ENCODE data around the gene CD83.
"Not testable (repeated sequence)": the region's sequence is repeated elsewhere in the genome, so short reads cannot be mapped to it uniquely, and the experiment has no call there.

Gene CD83

DNA sequence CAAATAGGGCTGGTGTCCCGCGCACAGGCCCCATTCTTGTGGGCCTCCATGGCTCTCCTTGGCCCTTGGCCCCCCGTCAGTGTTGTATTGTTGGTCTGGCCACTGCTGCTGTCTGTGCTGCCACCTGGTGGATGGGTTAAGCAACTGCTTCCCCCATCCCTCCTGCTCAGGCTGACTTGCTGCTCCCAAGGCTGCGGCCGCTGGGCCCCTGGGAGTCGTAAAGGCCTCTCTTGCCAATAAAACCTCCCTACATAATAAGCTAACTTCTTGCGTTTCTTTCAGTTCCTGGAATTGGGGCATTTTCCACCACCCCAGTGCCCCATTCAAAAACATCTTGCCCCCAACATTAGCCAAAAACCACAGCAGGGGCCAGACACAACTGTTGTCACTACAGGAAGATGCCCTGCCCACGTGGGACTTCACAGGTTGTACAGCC lies 27.1 kb downstream of the CD83 start:
- no peaks in the 10 kb centered on the region for H3K27me3 ChIP-seq
- H3K4me2 ChIP-seq = peak overlapping the region in 4 of 11 experiments; percentile 6 to 32 (median 10); a peak in 5 of 22 replicates
- peaks cover 6 to 28% (median 17%) of the 10 kb centered on the region in 10 experiments; a peak in 18 of 20 replicates for H3K4me1 ChIP-seq
- H3K27ac ChIP-seq = no peak overlapping the region
- no peak overlapping the region for H3K9ac ChIP-seq
- TF ChIP-seq Cebpa-rat (IDR thresholded peaks at IDR 0.05) = no peak
- no peaks in the 10 kb centered on the region for H3K36me3 ChIP-seq
- H4K20me1 ChIP-seq = no peaks in the 10 kb centered on the region
- no peaks in the 10 kb centered on the region for H3K9me3 ChIP-seq (replicated peaks in 1 of 11)
- H3K4me3 ChIP-seq = no peak overlapping the region

DNA sequence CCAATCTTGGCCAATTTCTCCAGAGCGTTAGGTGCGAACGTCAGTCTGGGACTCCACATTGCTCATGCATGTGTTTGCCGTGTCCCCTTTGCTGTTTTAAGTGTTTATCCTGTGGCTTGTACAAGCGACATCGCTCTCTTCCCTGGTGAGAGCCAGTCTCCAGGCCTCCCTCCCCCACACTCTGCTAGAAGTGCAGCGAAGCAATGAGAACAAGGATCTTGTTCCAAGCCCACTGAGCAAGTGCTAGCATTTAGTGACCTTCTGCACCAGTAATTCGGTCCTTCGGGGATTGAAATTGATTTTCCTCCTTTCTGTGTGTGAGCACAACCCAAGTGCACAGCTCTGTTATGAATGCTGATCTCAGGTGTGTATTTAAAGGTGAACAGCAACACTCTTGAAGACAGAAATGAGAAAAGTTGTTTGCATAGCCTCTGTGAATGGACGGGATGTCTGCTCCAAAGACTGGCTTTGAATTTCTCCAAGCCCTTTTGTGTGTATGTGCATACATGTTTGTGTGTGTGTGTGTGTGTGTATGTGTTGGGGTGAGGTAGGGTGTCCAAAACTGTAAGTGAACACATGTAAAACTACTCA lies 29.0 kb downstream of the CD83 start:
- H3K27ac ChIP-seq = no peak overlapping the region
- H3K4me3 ChIP-seq = no peak overlapping the region
- peaks cover 6 to 30% (median 17%) of the 10 kb centered on the region in 10 experiments; a peak in 18 of 20 replicates for H3K4me1 ChIP-seq
- peaks cover 0 to 4% (median 0%) of the 10 kb centered on the region in 11 experiments; a peak in 1 of 22 replicates for H3K9me3 ChIP-seq (replicated peaks in 1 of 11)
- H3K4me2 ChIP-seq = peak overlapping the region in 4 of 11 experiments; percentile 8 to 45 (median 36); a peak in 5 of 22 replicates
- H4K20me1 ChIP-seq = no peaks in the 10 kb centered on the region
- H3K9ac ChIP-seq = no peak overlapping the region
- TF ChIP-seq Cebpa-rat (IDR thresholded peaks at IDR 0.05) = no peak
- no peaks in the 10 kb centered on the region for H3K36me3 ChIP-seq
- no peaks in the 10 kb centered on the region for H3K27me3 ChIP-seq

DNA sequence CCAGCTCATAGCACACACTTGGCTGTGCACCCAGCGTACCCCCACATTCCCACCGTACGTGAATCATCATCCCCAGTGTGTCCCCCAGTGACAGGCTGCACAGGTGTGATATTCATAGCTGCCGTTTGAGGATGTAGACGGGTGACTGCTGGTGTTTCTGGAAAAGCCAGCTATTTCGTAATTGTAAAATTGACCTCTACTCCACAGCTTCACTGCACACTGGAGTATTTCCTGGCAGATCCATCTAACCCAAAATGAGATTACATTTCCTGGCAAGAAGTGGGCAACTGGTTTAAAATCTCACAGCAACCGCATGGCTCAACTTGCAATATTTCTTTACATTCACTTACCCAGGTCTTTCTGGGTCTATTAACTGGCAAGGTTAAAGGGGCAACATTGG lies 30.3 kb downstream of the CD83 start:
- H3K4me3 ChIP-seq = no peak overlapping the region
- no peak overlapping the region for H3K27ac ChIP-seq
- H4K20me1 ChIP-seq = no peaks in the 10 kb centered on the region
- peaks cover 6 to 30% (median 17%) of the 10 kb centered on the region in 10 experiments; a peak in 18 of 20 replicates for H3K4me1 ChIP-seq
- no peak for TF ChIP-seq Cebpa-rat (IDR thresholded peaks at IDR 0.05)
- no peak overlapping the region for H3K9ac ChIP-seq
- H3K9me3 ChIP-seq (replicated peaks in 1 of 11) = peaks cover 0 to 4% (median 0%) of the 10 kb centered on the region in 11 experiments; a peak in 1 of 22 replicates
- no peaks in the 10 kb centered on the region for H3K27me3 ChIP-seq
- no peaks in the 10 kb centered on the region for H3K36me3 ChIP-seq
- no peak overlapping the region; a peak in 1 of 22 replicates for H3K4me2 ChIP-seq

DNA sequence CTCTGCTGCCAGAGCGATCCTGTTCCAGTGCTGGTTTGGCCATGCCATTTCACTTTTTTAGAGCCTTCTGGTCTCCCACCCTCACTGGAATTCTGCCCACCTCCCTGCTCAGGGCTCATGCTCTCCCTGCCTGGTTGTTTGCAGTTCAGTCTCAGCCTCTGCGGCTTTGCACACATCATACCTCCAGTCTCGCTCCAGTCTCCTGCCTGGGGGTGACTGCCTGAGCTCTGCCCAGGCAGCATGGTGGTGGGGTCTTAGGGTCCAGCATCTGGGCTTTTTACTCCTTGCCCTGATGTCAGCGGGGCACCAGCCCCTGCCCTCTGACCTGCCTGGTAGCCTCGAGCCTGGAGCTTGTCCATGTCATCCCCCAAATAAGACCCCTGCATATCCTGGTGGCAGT lies 30.9 kb downstream of the CD83 start:
- peaks cover 0 to 4% (median 0%) of the 10 kb centered on the region in 11 experiments; a peak in 1 of 22 replicates for H3K9me3 ChIP-seq (replicated peaks in 1 of 11)

DNA sequence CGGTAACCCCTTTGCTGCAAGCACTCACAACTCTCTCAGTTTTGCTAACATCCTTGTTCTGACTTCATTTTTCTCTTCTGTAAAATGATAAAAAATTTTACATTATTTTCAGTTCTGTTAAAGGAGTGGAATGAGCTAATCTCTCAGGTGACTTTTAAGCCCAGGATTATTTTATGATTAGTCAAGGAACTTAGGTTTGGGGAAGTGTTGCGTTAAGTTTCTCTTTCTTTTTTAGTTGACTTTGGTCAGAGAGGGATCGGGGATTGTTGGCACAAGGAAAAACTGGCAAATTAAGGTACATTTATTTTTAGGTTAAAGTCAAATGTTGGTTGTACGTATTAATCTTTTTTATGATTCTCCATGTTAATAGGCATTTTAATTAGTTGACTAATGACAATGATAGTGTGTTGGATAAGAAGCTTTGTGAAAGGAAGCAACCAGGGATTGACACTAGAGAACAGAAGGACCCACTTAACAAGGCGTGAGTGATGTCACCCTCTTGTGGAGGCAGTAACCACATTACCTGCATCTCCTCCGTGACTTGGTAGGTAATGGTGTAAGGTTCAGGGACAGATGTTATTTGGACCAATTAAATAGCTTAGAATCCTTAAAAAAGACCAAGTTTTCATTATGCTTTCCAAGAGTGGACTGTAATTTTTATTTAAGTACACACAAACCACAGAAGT lies 31.6 kb downstream of the CD83 start:
- Histone ChIP-seq H3K36me3 (no peaks in the 10 kb centered on the region), H3K4me2 (peak overlapping the region in 3 of 11 experiments; percentile 38 to 72 (median 51); a peak in 6 of 22 replicates), H3K9me3 (replicated peaks in 1 of 11) (peaks cover 0 to 4% (median 0%) of the 10 kb centered on the region in 11 experiments; a peak in 1 of 22 replicates), H3K4me1 (peaks cover 4 to 27% (median 17%) of the 10 kb centered on the region in 10 experiments; a peak in 18 of 20 replicates), H3K9ac (no peak overlapping the region), H4K20me1 (no peaks in the 10 kb centered on the region), H3K4me3 (no peak overlapping the region), H3K27ac (0 out of 22 replicates have a peak overlapping the region, but pooled peaks of 1 of the 11 experiments have one; percentile 30), H3K27me3 (no peaks in the 10 kb centered on the region)
- TF ChIP-seq Cebpa-rat (IDR thresholded peaks at IDR 0.05) = no peak

More for the DNA sequence above, 30.9 kb downstream of the CD83 start:
- no peak for TF ChIP-seq Cebpa-rat (IDR thresholded peaks at IDR 0.05)
- peak overlapping the region in 1 of 11 experiments; percentile 30; a peak in 1 of 22 replicates for H3K27ac ChIP-seq
- H3K27me3 ChIP-seq = no peaks in the 10 kb centered on the region
- peaks cover 6 to 30% (median 17%) of the 10 kb centered on the region in 10 experiments; a peak in 18 of 20 replicates for H3K4me1 ChIP-seq
- no peaks in the 10 kb centered on the region for H4K20me1 ChIP-seq
- H3K4me3 ChIP-seq = no peak overlapping the region
- no peak overlapping the region for H3K9ac ChIP-seq
- H3K4me2 ChIP-seq = peak overlapping the region in 3 of 11 experiments; percentile 38 to 72 (median 51); a peak in 6 of 22 replicates
- H3K36me3 ChIP-seq = no peaks in the 10 kb centered on the region

DNA sequence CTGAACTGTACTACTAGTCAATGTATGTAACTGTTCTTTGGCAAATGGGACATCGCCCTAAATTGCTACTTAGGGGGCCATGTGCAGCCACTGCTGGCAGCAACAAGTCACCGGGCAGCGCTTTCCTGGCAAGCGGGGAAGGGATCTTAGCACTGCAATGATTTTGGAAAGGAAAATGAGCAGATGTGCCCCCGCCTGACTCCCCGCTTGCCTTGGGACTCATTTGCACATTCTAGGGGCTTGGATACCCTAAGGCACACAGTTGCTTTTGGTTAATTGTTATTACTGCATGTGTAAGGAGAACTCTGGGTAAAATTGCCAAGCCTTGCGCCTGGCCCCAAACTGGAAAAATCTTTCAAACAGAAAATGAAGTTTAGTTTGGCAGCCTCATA lies 32.2 kb downstream of the CD83 start:
- Histone ChIP-seq H3K9ac (no peak overlapping the region), H3K27me3 (no peaks in the 10 kb centered on the region), H3K36me3 (no peaks in the 10 kb centered on the region), H3K27ac (no peak overlapping the region), H3K4me3 (no peak overlapping the region), H4K20me1 (no peaks in the 10 kb centered on the region), H3K4me2 (peak overlapping the region in 3 of 11 experiments; percentile 38 to 72 (median 51); a peak in 5 of 22 replicates), H3K9me3 (replicated peaks in 1 of 11) (peaks cover 0 to 4% (median 0%) of the 10 kb centered on the region in 11 experiments; a peak in 1 of 22 replicates), H3K4me1 (peaks cover 0 to 22% (median 16%) of the 10 kb centered on the region in 10 experiments; a peak in 17 of 20 replicates)
- no peak for TF ChIP-seq Cebpa-rat (IDR thresholded peaks at IDR 0.05)

DNA sequence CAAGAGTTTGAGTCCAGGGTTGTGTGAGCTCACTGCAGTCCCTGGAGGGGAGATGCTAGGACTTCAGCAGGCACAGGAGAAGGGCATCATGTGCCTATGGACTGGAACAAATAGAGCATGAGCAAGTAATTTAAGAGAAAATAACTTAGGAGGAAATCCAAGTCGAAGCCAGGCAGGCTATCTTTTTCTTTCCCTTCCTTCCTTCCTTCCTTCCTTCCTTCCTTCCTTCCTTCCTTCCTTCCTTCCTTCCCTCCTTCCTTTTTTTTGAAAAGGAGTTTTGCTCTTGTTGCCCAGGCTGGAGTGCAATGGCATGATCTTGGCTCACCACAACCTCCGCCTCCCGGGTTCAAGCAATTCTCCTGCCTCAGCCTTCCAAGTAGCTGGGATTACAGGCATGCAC lies 33.7 kb downstream of the CD83 start:
- H3K9ac ChIP-seq; H3K36me3 ChIP-seq; H3K9me3 ChIP-seq (replicated peaks in 1 of 11); H3K4me3 ChIP-seq; H4K20me1 ChIP-seq; H3K27me3 ChIP-seq; H3K4me2 ChIP-seq; H3K27ac ChIP-seq: not testable (repeated sequence)
- H3K4me1 ChIP-seq = peaks cover 0 to 20% (median 9%) of the 10 kb centered on the region in 10 experiments; a peak in 16 of 20 replicates

DNA sequence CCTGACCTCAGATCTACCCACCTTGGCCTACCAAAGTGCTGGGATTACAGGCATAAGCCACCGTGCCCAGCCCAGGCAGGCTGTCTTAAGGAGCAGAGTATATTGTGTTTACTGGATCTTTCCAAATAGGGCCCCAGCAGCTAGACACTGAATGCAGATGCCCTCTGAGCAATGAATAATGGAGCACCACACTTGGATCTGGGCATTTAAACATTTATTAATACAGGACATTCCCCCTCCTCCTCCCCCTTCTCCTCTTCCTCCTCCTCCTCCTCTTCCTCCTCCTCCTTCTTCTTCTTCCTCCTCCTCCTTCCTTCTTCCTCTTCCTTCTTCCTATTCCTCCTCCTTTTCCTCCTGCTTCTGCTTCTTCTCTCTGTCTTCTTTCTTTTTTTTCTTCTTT lies 34.2 kb downstream of the CD83 start:
- Histone ChIP-seq H3K36me3 (no peaks in the 10 kb centered on the region), H3K27ac (no peak overlapping the region), H4K20me1 (no peaks in the 10 kb centered on the region), H3K4me3 (no peak overlapping the region), H3K4me1 (peaks cover 0 to 20% (median 5%) of the 10 kb centered on the region in 10 experiments; a peak in 13 of 20 replicates), H3K27me3 (no peaks in the 10 kb centered on the region), H3K9ac (no peak overlapping the region), H3K4me2 (no peak overlapping the region), H3K9me3 (replicated peaks in 1 of 11) (peaks cover 0 to 4% (median 0%) of the 10 kb centered on the region in 11 experiments; a peak in 2 of 22 replicates)
- no peak for TF ChIP-seq Cebpa-rat (IDR thresholded peaks at IDR 0.05)

DNA sequence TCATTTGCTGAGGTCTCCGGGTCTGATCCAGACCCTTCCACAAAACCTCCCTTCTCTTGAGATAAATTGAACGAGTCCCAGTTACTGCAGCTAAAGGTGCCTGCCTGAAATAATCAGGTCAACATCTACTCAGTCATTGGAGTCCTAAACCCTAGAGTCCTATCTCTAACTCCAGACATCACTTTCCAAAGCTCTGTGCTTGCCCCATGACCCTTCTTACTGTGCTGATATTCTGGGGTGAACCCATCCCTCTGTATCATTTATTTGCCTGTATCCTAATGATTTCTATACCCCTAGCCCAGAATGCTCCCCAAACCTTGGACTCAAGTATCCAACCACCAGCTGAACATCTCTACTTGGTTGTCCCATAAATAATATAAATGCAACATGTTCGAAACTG lies 35.7 kb downstream of the CD83 start:
- Histone ChIP-seq H3K4me3 (no peak overlapping the region), H3K27ac (no peak overlapping the region), H3K9ac (no peak overlapping the region), H3K9me3 (replicated peaks in 1 of 11) (peaks cover 3 to 15% (median 7%) of the 10 kb centered on the region in 11 experiments; a peak in 20 of 22 replicates), H4K20me1 (no peaks in the 10 kb centered on the region), H3K36me3 (no peaks in the 10 kb centered on the region), H3K4me2 (no peak overlapping the region), H3K27me3 (no peaks in the 10 kb centered on the region), H3K4me1 (peaks cover 0 to 16% (median 2%) of the 10 kb centered on the region in 10 experiments; a peak in 9 of 20 replicates)
- TF ChIP-seq Cebpa-rat (IDR thresholded peaks at IDR 0.05) = no peak

Data from BLaER1 treated with 17β-estradiol and CSF1 and Interleukin-3, amounts not matched to agents 10 nM and 100 nM (cell line).